SK-N-SH (cell line): ENCODE measurements around the gene TFAP2E. TPM values are rescaled to one million over a fixed set of nuclear protein-coding genes. Genes with fewer than 3 reads are reported as not detected.

ENCODE experiments used
- CTCF ChIA-PET: fragments of 300-600, 350-600 bp; formaldehyde crosslinking; extraction: SDS; loops from one replicate; lab custom pipeline; 2021; lab: Yijun Ruan, JAX
- POLR2A ChIA-PET: fragments of 350-600 bp; sonication (Branson Sonifier 250); formaldehyde crosslinking; extraction: SDS; loops from one replicate; lab custom pipeline; 2020; ENCODE audit warnings: antibody characterized with exemption, inconsistent platforms; lab: Yijun Ruan, JAX
- DNase-seq: peaks from one replicate; pipeline ENCODE4 v3.0.0; 2012
- H2AFZ ChIP-seq: fragments of 200-600 bp; sonication (generic); 2 replicates; pipeline ENCODE4 v1.8.1; 2016; ENCODE audit warnings: antibody characterized with exemption, mild to moderate bottlenecking, low read depth
- H3F3A ChIP-seq: fragments of 200-600 bp; sonication (generic); replicated peaks from 2 replicates; pipeline ENCODE3; 2016; ENCODE audit warnings: antibody characterized with exemption, mild to moderate bottlenecking; ENCODE audit not compliant: insufficient read depth
- H3K27ac ChIP-seq, 2 experiments: fragments of 200-500 bp in 1 of 2; fragments of 200-600 bp in 1 of 2; sonication (Bioruptor generic) in 1 of 2; sonication (generic), shearing (Covaris generic) in 1 of 2; 2 replicates each; pipeline versions ENCODE4 v1.5.1 to v1.6.1; 2014 to 2016; ENCODE audit warnings: low read depth in 2 of 2, inconsistent platforms in 1 of 2, low read length in 1 of 2, mild to moderate bottlenecking in 1 of 2, mixed read lengths in 1 of 2
- H3K27me3 ChIP-seq: fragments of 200-600 bp; sonication (generic), shearing (Covaris generic); 2 replicates; pipeline ENCODE4 v1.6.1; 2016; ENCODE audit warnings: mixed run types; ENCODE audit not compliant: insufficient read depth
- H3K36me3 ChIP-seq, 2 experiments: fragments of 200-500 bp in 1 of 2; fragments of 200-600 bp in 1 of 2; sonication (Bioruptor generic) in 1 of 2; sonication (generic) in 1 of 2; replicated peaks in 1 of 2; 2 replicates each; pipeline versions ENCODE3 to v1.5.1; 2014 to 2016; ENCODE audit warnings: low read length in 1 of 2, mild to moderate bottlenecking in 1 of 2; ENCODE audit not compliant: insufficient read depth in 2 of 2, control insufficient read depth in 1 of 2
- H3K4me1 ChIP-seq, 2 experiments: fragments of 200-500 bp in 1 of 2; fragments of 200-600 bp in 1 of 2; sonication (Bioruptor generic) in 1 of 2; sonication (generic), shearing (Covaris generic) in 1 of 2; 2 replicates each; pipeline versions ENCODE4 v1.5.1 to v1.6.1; 2014 to 2016; ENCODE audit warnings: low read depth in 1 of 2, low read length in 1 of 2, mixed run types in 1 of 2; ENCODE audit not compliant: insufficient read depth in 2 of 2, control insufficient read depth in 1 of 2
- H3K4me2 ChIP-seq: fragments of 200-600 bp; sonication (generic), shearing (Covaris generic); 2 replicates; pipeline ENCODE4 v1.6.1; 2017; ENCODE audit warnings: mixed run types
- H3K4me3 ChIP-seq, 2 experiments: fragments of 200-500 bp in 1 of 2; fragments of 200-600 bp in 1 of 2; sonication (Bioruptor generic) in 1 of 2; sonication (generic), shearing (Covaris generic) in 1 of 2; 2 replicates each; pipeline versions ENCODE4 v1.5.1 to v1.8.1; 2014 to 2016; ENCODE audit warnings: low read depth in 2 of 2, inconsistent platforms in 1 of 2, low read length in 1 of 2, mild to moderate bottlenecking in 1 of 2, mixed read lengths in 1 of 2, moderate library complexity in 1 of 2
- H3K79me2 ChIP-seq: fragments of 200-600 bp; sonication (generic); 2 replicates; pipeline ENCODE4 v1.8.1; 2017; ENCODE audit warnings: mild to moderate bottlenecking; ENCODE audit not compliant: insufficient read depth
- H3K9ac ChIP-seq: fragments of 200-600 bp; sonication (generic); 2 replicates; pipeline ENCODE4 v1.6.1; 2017; ENCODE audit warnings: mixed run types
- H3K9me2 ChIP-seq: fragments of 200-600 bp; sonication (generic); 2 replicates; pipeline ENCODE4 v1.6.1; 2017; ENCODE audit warnings: mixed run types
- H3K9me3 ChIP-seq: fragments of 200-600 bp; sonication (generic); 2 replicates; pipeline ENCODE4 v1.6.1; 2017; ENCODE audit warnings: mixed run types, mild to moderate bottlenecking, moderate library complexity
- H4K20me1 ChIP-seq: fragments of 200-600 bp; sonication (generic); 2 replicates; pipeline ENCODE4 v1.6.1; 2017; ENCODE audit warnings: mild to moderate bottlenecking, mixed run types; ENCODE audit not compliant: insufficient read depth
- CTCF ChIP-seq: fragments of 200-600 bp; sonication (generic); IDR thresholded peaks from 2 replicates; pipeline ENCODE4 v1.6.1; 2017; ENCODE audit warnings: antibody characterized with exemption, mild to moderate bottlenecking, moderate library complexity
- FOSL2 ChIP-seq: IDR thresholded peaks from 2 replicates; pipeline ENCODE4 v1.4.0; 2012; ENCODE audit warnings: low read depth, mild to moderate bottlenecking, moderate library complexity, borderline replicate concordance
- FOXJ3 ChIP-seq: sonication (generic); formaldehyde crosslinking; IDR thresholded peaks from 2 replicates; pipeline ENCODE4 v1.5.1; 2020; ENCODE audit warnings: mild to moderate bottlenecking, missing genetic modification reagents
- FOXM1 ChIP-seq: IDR thresholded peaks from 2 replicates; pipeline ENCODE4 v1.4.0; 2012; ENCODE audit warnings: low read depth, mild to moderate bottlenecking
- GATA2 ChIP-seq: sonication (generic); formaldehyde crosslinking; IDR thresholded peaks from 2 replicates; pipeline ENCODE4 v1.5.0; 2020; ENCODE audit warnings: mild to moderate bottlenecking, missing genetic modification reagents
- MAX ChIP-seq: IDR thresholded peaks from 2 replicates; pipeline ENCODE4 v1.4.0; 2012; ENCODE audit warnings: low read depth
- MEF2A ChIP-seq: IDR thresholded peaks from 2 replicates; pipeline ENCODE4 v1.4.0; 2012; ENCODE audit warnings: low read depth, borderline replicate concordance
- MXI1 ChIP-seq: IDR thresholded peaks from 2 replicates; pipeline ENCODE4 v1.6.1; 2012; ENCODE audit warnings: mild to moderate bottlenecking, low read depth, low read length, improper control_type of control experiment
- PBX3 ChIP-seq: IDR thresholded peaks from 2 replicates; pipeline ENCODE4; 2012
- POLR2AphosphoS5 ChIP-seq: IDR thresholded peaks from 2 replicates; pipeline ENCODE4 v1.6.1; 2012; ENCODE audit warnings: low read depth, low read length
- RCOR1 ChIP-seq: fragments of 150-350 bp; IDR thresholded peaks from 2 replicates; pipeline ENCODE4 v1.6.1; 2017; ENCODE audit warnings: antibody characterized with exemption, low read length
- REST ChIP-seq: IDR thresholded peaks from 2 replicates; pipeline ENCODE4 v1.6.1; 2012; ENCODE audit warnings: mild to moderate bottlenecking, low read depth, low read length, moderate library complexity
- RFX5 ChIP-seq: IDR thresholded peaks from 2 replicates; pipeline ENCODE4 v1.6.1; 2012; ENCODE audit warnings: mild to moderate bottlenecking, improper control_type of control experiment, low read length
- SIN3A ChIP-seq: IDR thresholded peaks from 2 replicates; pipeline ENCODE4 v1.6.1; 2012; ENCODE audit warnings: low read depth, mild to moderate bottlenecking, low read length, moderate library complexity, borderline replicate concordance
- TCF12 ChIP-seq: IDR thresholded peaks from 2 replicates; pipeline ENCODE4 v1.4.0; 2012
- USF1 ChIP-seq: IDR thresholded peaks from 2 replicates; pipeline ENCODE4 v1.4.0; 2012; ENCODE audit warnings: low read depth, borderline replicate concordance
- WGBS: methylation state at CpG from one replicate; pipeline ENCODE4 v1.1.6; 2017; ENCODE audit warnings: low lambda C conversion rate; 5-methylcytosine and 5-hydroxymethylcytosine counted together
- polyA plus RNA-seq, 3 experiments: library from polyadenylated mRNA; depleted of rRNA; stranded (reverse); fragments of >200 nt; gene quantifications; 2 replicates each; pipeline ENCODE4 v1.2.3, GENCODE V29; 2012

Gene TFAP2E
- polyA plus RNA-seq, 1 of the 3 experiments (the other 2 are of a cell fraction): 0.59 TPM

GRCh38 chr1:35565742-35566133, 7.4 kb upstream of the TFAP2E start:
- Histone ChIP-seq H3K4me2 (no peak overlapping the region), H4K20me1 (no peaks in the 10 kb centered on the region)
- WGBS: no CpG with 5 or more reads among the region's 11 CpGs
- TF ChIP-seq MXI1 (no peak), FOXM1 (no peak), MEF2A (no peak), USF1 (no peak), SIN3A (no peak), CTCF (no peak), FOSL2 (no peak), RCOR1 (no peak), GATA2 (CRISPR knock-in tag) (no peak), MAX (no peak), POLR2AphosphoS5 (no peak)
- TF ChIP-seq, all 33 proteins: peak for 0
- peaks cover 0 to 46% of the 10 kb centered on the region in 2 experiments for H3K36me3 ChIP-seq
- ChIA-PET CTCF (interaction anchor here (0.6 to 11.7 kb wide), 14 partner anchors 19 to 295 kb away, joined by 3 to 347 read pairs (median 4); no protein-coding TSS in a partner anchor), POLR2A (interaction anchor here (1.1 kb wide), 1 partner anchor 115 kb away, joined by 4 read pairs; no protein-coding TSS in a partner anchor)
- H3K4me3 ChIP-seq: no peak overlapping the region
- no peak overlapping the region for H3K9ac ChIP-seq
- H2AFZ ChIP-seq: no peak overlapping the region
- peaks cover 0 to 5% of the 10 kb centered on the region in 2 experiments; a peak in 1 of 4 replicates for H3K4me1 ChIP-seq
- DNase-seq: no peak
- H3K9me3 ChIP-seq: no peaks in the 10 kb centered on the region
- no peak overlapping the region for H3K27ac ChIP-seq
- no peaks in the 10 kb centered on the region for H3K79me2 ChIP-seq
- H3K9me2 ChIP-seq: no peaks in the 10 kb centered on the region
- no peaks in the 10 kb centered on the region for H3K27me3 ChIP-seq
- no peaks in the 10 kb centered on the region for H3F3A ChIP-seq

GRCh38 chr1:35567947-35568558, 5.1 kb upstream of the TFAP2E start:
- whole genome bisulfite sequencing: 72% methylated on average over 9 of the region's 9 CpGs
- no peak overlapping the region for H3K4me2 ChIP-seq
- DNase-seq: peak; percentile 5
- H3K4me3 ChIP-seq: no peak overlapping the region
- H4K20me1 ChIP-seq: no peaks in the 10 kb centered on the region
- H3F3A ChIP-seq: no peaks in the 10 kb centered on the region
- CTCF ChIA-PET: interaction anchor here (0.6 to 11.7 kb wide), 23 partner anchors 9 to 365 kb away, joined by 3 to 347 read pairs (median 6); partner anchors contain the start of genes C1orf216 and CLSPN
- H3K27me3 ChIP-seq: no peaks in the 10 kb centered on the region
- no peak overlapping the region for H3K27ac ChIP-seq
- H3K79me2 ChIP-seq: no peaks in the 10 kb centered on the region
- peaks cover 0 to 7% of the 10 kb centered on the region in 2 experiments; a peak in 1 of 4 replicates for H3K4me1 ChIP-seq
- no peak overlapping the region for H2AFZ ChIP-seq
- no peak overlapping the region for H3K9ac ChIP-seq
- H3K36me3 ChIP-seq: peaks cover 0 to 29% of the 10 kb centered on the region in 2 experiments
- no peaks in the 10 kb centered on the region for H3K9me2 ChIP-seq
- POLR2A ChIA-PET: interaction anchor here (1.2 to 1.7 kb wide), 2 partner anchors 148 to 159 kb away, joined by 5 to 7 read pairs; no protein-coding TSS in a partner anchor
- no peaks in the 10 kb centered on the region for H3K9me3 ChIP-seq
- no peak for TF ChIP-seq USF1
- no peak for TF ChIP-seq GATA2 (CRISPR knock-in tag)
- no peak for TF ChIP-seq TCF12
- no peak for TF ChIP-seq PBX3
- no peak for TF ChIP-seq REST
- no peak for TF ChIP-seq MAX
- no peak for TF ChIP-seq MEF2A
- no peak for TF ChIP-seq FOXJ3 (CRISPR knock-in tag)
- no peak for TF ChIP-seq RFX5
- no peak for TF ChIP-seq RCOR1
- TF ChIP-seq FOXM1: no peak
